Kidney (tissue), 14 donors: Measurements from ENCODE around the gene CD44. TPM values are rescaled to one million over a fixed set of nuclear protein-coding genes. Genes with fewer than 3 reads are reported as not detected.

ENCODE experiments used
- DNase-seq, 5 donors: peaks; one replicate each; pipeline ENCODE4 v3.0.0-alpha.2; 2013 to 2020
- FAIRE-seq: peaks from 2 replicates; lab custom pipeline; 2012; peaks lifted over from hg19 to GRCh38; lab: Jason Lieb, UNC
- H3K27ac ChIP-seq, 2 donors: one replicate each; pipeline ENCODE4 v1.7.0; 2013; ENCODE audit warnings: low read depth in 2 of 2, low read length in 2 of 2, inconsistent platforms in 1 of 2
- H3K27me3 ChIP-seq: one replicate; pipeline ENCODE4 v1.7.1; 2013; ENCODE audit warnings: low read length, inconsistent platforms; ENCODE audit not compliant: control insufficient read depth, insufficient read depth
- H3K36me3 ChIP-seq, 3 donors: one replicate each; pipeline versions ENCODE4 v1.7.0 to v1.7.1; 2013; ENCODE audit warnings: low read length in 3 of 3, control low read depth in 1 of 3, inconsistent platforms in 1 of 3; ENCODE audit not compliant: insufficient read depth in 3 of 3, control insufficient read depth in 2 of 3
- H3K4me1 ChIP-seq, 3 donors: one replicate each; pipeline versions ENCODE4 v1.7.0 to v1.7.1; 2013; ENCODE audit warnings: low read length in 3 of 3, inconsistent platforms in 1 of 3, low read depth in 1 of 3; ENCODE audit not compliant: control insufficient read depth in 2 of 3, insufficient read depth in 2 of 3
- H3K4me3 ChIP-seq, 3 donors: one replicate each; pipeline versions ENCODE4 v1.7.0 to v1.8.1; 2013; ENCODE audit warnings: low read length in 3 of 3, control low read depth in 1 of 3, inconsistent platforms in 1 of 3
- H3K9ac ChIP-seq, 3 donors: one replicate each; pipeline versions ENCODE4 v1.7.0 to v1.7.1; 2013; ENCODE audit warnings: low read length in 3 of 3, control low read depth in 1 of 3, inconsistent platforms in 1 of 3
- H3K9me3 ChIP-seq, 3 donors: one replicate each; pipeline versions ENCODE4 v1.7.0 to v1.7.1; 2013; ENCODE audit warnings: low read length in 3 of 3, control low read depth in 1 of 3, inconsistent platforms in 1 of 3; ENCODE audit not compliant: control insufficient read depth in 2 of 3, insufficient read depth in 1 of 3
- intact Hi-C: fragments of 100-400 bp; cut with DNase I; formaldehyde crosslinking; loops from one replicate; pipeline ENCODE4 v1.11.1; 2022
- polyA plus RNA-seq: library from polyadenylated mRNA; stranded (reverse); fragments of 350-450 nt; fragmentation: Illumina TruSeq; extraction: RNeasy Lipid Tissue Mini Kit (QIAGEN cat#74804); gene quantifications from one replicate; pipeline ENCODE4 v1.2.3, GENCODE V29; 2014; ENCODE audit warnings: low read depth, low replicate concordance; ENCODE audit not compliant: insufficient read depth
- total RNA-seq: library from RNA; stranded (reverse); fragmentation: NEBNext Ultra II Directional; extraction: Animal tissue kit (Norgen Biotek cat#: 25700); gene quantifications from one replicate; pipeline ENCODE4 v1.2.1, GENCODE V29; 2021
- TF ChIP-seq, protein P1 (sequence below): IDR thresholded peaks from 3 replicates; pipeline ENCODE4 v1.5.1; 2012; ENCODE audit warnings: mild to moderate bottlenecking, moderate library complexity, borderline replicate concordance; ENCODE audit not compliant: insufficient read depth; ENCODE audit errors: extremely low read depth
- donor health status: control.
- donor health status: control.
- donor health status: control.
- donor health status: control.
- donor health status: control.
- donor health status: DM: yes; HTN: yes; CAD: no.
- donor health status: Normal renal cell carcinoma (clear cell type).

Gene CD44
- total and polyA plus RNA-seq, 2 donors from 2014 or later = 13.8 to 235 TPM

DNA sequence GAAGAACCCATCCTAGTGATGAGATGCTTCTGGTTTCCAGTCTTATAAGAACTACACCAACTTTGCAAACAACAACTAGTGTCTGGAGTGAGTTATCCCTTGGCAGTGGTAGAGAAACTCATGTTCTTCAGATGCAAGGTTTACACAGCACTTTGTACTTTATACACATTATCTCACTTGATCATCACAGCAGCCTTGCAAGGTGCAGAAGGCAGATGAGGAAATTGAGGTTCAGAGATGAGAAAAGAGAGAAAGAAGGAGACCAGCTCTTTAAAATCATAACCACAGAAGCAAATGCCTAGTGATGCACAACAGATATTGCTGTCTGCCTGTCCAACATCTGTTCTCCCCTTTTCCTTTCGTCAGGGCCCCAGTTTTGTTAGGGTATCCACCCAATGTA, 16.7 kb upstream of the CD44 start:
- DNase-seq (no peak), FAIRE-seq (no peak)
- no peaks in the 10 kb centered on the region for H3K9me3 ChIP-seq
- no peak overlapping the region for H3K27ac ChIP-seq
- no peak overlapping the region for H3K9ac ChIP-seq
- TF ChIP-seq, protein P1, sequence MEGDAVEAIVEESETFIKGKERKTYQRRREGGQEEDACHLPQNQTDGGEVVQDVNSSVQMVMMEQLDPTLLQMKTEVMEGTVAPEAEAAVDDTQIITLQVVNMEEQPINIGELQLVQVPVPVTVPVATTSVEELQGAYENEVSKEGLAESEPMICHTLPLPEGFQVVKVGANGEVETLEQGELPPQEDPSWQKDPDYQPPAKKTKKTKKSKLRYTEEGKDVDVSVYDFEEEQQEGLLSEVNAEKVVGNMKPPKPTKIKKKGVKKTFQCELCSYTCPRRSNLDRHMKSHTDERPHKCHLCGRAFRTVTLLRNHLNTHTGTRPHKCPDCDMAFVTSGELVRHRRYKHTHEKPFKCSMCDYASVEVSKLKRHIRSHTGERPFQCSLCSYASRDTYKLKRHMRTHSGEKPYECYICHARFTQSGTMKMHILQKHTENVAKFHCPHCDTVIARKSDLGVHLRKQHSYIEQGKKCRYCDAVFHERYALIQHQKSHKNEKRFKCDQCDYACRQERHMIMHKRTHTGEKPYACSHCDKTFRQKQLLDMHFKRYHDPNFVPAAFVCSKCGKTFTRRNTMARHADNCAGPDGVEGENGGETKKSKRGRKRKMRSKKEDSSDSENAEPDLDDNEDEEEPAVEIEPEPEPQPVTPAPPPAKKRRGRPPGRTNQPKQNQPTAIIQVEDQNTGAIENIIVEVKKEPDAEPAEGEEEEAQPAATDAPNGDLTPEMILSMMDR = no peak
- no peaks in the 10 kb centered on the region for H3K36me3 ChIP-seq
- intact Hi-C loops = no loop called here
- H3K4me1 ChIP-seq = no peaks in the 10 kb centered on the region
- no peaks in the 10 kb centered on the region for H3K27me3 ChIP-seq
- no peak overlapping the region for H3K4me3 ChIP-seq

DNA sequence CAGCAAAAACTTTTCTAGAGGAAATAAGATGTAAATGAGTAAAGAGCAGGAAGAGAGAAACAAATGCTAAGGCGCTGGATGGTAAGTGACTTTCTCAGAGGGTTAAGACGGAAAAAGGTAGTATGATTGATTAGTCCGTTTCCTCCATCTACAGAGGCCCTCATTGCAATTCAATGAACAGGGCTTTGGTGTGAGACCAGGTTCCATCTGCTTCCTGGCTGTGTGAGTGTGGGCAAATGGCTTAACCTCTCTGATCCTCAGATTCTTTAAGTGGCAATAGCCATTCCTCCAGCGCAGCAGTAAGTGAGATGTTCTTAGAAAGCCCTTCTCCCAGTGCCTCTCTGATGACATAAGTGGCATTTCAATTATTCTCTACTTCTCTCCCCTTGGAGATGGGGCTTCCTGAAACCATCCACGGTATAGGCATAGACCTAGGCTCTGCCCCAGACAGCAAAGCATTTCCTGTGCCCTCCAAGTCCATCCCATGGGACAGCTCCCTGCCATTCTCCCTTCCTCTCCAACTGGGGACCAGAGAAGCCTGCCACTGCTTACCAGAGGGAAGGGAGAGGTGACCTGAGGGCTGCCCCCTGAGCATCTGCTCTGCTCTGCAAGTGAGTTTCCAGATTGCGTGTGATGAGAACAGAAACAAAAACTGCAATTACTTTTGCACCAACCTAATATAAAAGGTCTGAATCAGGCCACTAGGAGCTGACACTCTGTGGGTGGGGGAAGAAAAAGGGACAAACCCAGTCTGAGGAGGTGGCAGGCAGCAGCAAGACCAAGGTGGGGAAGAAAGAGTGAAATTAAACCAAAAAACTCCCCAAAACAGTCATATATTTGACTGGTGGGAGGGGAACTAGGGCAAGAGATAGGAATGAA, 12.7 kb upstream of the CD44 start:
- H3K4me1 ChIP-seq = no peaks in the 10 kb centered on the region
- intact Hi-C loops = no loop called here
- no peak for DNase-seq
- no peak for FAIRE-seq
- no peak overlapping the region for H3K4me3 ChIP-seq
- H3K36me3 ChIP-seq = no peaks in the 10 kb centered on the region
- TF ChIP-seq, protein P1 = no peak
- H3K9me3 ChIP-seq = no peaks in the 10 kb centered on the region
- no peaks in the 10 kb centered on the region for H3K27me3 ChIP-seq
- no peak overlapping the region for H3K9ac ChIP-seq
- no peak overlapping the region for H3K27ac ChIP-seq

DNA sequence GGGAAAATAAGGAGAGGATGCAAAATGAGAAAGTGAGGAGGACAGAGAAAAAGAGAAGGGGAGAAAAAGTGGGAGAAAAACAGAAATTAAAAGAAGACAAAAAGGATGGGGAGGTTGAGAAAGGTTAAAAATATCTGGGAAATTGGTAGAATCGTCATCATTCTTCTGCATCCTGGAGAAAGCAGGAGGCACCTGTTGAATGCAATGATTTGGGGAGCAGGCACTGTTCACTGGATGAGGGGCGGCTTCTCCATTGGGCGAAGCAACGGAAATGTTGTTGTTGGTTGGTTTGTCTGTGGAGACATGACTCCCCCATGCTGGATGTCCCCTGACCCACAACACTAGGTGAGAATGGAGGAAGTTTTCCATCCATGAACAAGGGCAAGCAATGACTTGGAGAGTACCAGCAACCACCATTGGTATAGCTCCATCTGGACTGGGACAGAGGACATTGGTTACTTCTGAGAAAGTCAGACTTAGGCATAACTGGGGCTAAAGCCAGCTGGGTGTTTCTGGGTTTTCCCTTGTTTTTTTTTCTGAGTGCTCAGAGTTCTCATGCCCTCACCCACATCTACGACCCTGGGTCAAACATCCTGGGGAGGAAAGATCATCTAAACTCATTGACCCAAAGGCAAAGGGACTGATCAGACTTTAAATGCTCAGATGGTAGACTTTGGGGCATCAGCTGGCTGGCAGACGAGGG, 11.9 kb upstream of the CD44 start:
- Histone ChIP-seq H3K27me3 (no peaks in the 10 kb centered on the region), H3K4me1 (no peaks in the 10 kb centered on the region), H3K4me3 (no peak overlapping the region), H3K27ac (no peak overlapping the region), H3K9me3 (no peaks in the 10 kb centered on the region), H3K9ac (no peak overlapping the region), H3K36me3 (no peaks in the 10 kb centered on the region)
- DNase-seq = no peak
- intact Hi-C loops = no loop called here
- no peak for FAIRE-seq
- TF ChIP-seq, protein P1 = no peak
